ENCODE results near the gene NXT2. TPM values are rescaled to one million over a fixed set of nuclear protein-coding genes. Genes with fewer than 3 reads are reported as not detected.
A peak's percentile ranks its signal among the peaks of the same experiment; 100 is the strongest.

Gene NXT2
- total and polyA plus RNA-seq, 10 of the 15 experiments (the other 5 are each of a cell fraction or from before 2014, with no cell fraction given): 10.8 to 38.1 (median 21.2) TPM

DNA sequence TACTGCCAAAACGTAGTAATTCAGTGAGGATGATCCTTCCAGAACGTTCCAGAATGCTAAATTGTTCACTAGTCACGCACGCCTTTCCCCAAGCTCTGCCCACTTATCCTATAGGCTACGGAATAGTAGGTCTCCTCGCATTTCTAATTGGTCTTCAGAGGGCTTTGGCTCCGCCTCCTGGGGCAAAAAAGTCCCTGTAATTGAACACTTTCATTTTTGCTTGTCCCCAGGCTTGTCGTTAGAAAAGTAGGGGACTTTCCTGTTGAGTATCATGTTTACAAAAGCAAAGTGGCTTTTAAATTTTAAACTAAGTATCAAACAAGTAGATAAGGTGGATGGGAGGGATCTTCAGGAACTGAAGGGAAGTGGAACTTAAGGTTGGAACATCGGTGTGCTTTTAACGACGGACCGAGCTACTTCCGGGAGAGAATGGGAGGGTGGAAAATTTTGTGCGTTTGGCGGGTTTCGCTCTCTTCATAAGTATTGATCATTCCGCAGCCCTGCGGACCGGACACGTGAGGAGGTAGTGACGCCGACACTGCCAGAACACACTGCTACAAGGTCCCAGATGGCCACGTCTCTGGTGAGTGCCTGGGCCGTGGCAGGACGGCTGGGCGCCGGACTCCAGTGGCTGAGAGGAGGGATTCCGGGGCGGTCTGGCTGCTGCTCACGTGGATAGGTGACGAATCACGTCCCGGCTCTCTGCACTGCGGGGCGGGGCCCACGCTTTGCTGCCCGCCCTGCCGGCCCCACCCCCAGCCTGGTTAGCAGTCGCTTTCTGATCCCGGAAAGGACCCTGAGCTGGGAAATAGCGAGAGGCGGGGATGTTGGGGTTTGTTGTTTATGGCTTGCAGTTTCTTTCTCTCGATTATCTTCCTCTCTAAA, at the start of gene NXT2 (continued):
- TF ChIP-seq E2F4 (IDR thresholded peaks at IDR 0.05; ENCODE audit: low read depth, low read length) (no peak), NRF1 (conservative IDR thresholded peaks at IDR 0.05; ENCODE audit: low read depth, low read length) (no peak), EP300 (IDR thresholded peaks at IDR 0.05; ENCODE audit: borderline replicate concordance in 1 of 2, control insufficient read depth in 1 of 2, low read depth in 2 of 2, low read length in 2 of 2) (no peak; a peak in 1 of 4 replicates), CEBPB (IDR thresholded peaks at IDR 0.05; ENCODE audit: borderline replicate concordance in 1 of 2, low read depth in 2 of 2, low read length in 2 of 2) (no peak), POLR2AphosphoS2 (IDR thresholded peaks at IDR 0.05; ENCODE audit: low read depth, low read length) (peak; percentile 63; the same call in 1 of the 2 replicates), ZNF622 (IDR thresholded peaks at IDR 0.05) (no peak), RAD51 (IDR thresholded peaks at IDR 0.05) (peak; percentile 36; the same call in 1 of the 2 replicates), EGR1 (IDR thresholded peaks at IDR 0.05; ENCODE audit: borderline replicate concordance in 1 of 2, low read depth in 2 of 2, low read length in 2 of 2) (no peak), PAX8 (IDR thresholded peaks at IDR 0.05) (no peak), HDGF (IDR thresholded peaks at IDR 0.05) (no peak), NR2C1 (IDR thresholded peaks at IDR 0.05) (0 out of 2 replicates have a peak, but pooled peaks have one; percentile 19), NR2F1 (conservative IDR thresholded peaks at IDR 0.05) (no peak), ZNF217 (IDR thresholded peaks at IDR 0.05) (no peak; the same call in 1 of the 2 replicates), GATAD2B (conservative IDR thresholded peaks at IDR 0.05; ENCODE audit: low read depth) (0 out of 2 replicates have a peak, but pooled peaks have one; percentile 29), ZSCAN29 (IDR thresholded peaks at IDR 0.05) (no peak), IRF5 (IDR thresholded peaks at IDR 0.05; ENCODE audit: borderline replicate concordance) (no peak), EZH2 (IDR thresholded peaks at IDR 0.05; ENCODE audit: borderline replicate concordance, control insufficient read depth, low read depth, low read length) (no peak), RB1 (IDR thresholded peaks at IDR 0.05; ENCODE audit: borderline replicate concordance) (peak; percentile 79; the same call in 1 of the 2 replicates), HDAC2 (IDR thresholded peaks at IDR 0.05) (no peak), MEF2A (IDR thresholded peaks at IDR 0.05; ENCODE audit: insufficient read depth, low read depth, low read length) (no peak), YBX1 (IDR thresholded peaks at IDR 0.05) (no peak), TCF7 (IDR thresholded peaks at IDR 0.05; ENCODE audit: borderline replicate concordance) (no peak), RELA (IDR thresholded peaks at IDR 0.05; ENCODE audit: borderline replicate concordance, partially characterized antibody) (no peak), CBX3 (IDR thresholded peaks at IDR 0.05; ENCODE audit: borderline replicate concordance, low read depth) (no peak)
- TF ChIP-seq, protein P1, sequence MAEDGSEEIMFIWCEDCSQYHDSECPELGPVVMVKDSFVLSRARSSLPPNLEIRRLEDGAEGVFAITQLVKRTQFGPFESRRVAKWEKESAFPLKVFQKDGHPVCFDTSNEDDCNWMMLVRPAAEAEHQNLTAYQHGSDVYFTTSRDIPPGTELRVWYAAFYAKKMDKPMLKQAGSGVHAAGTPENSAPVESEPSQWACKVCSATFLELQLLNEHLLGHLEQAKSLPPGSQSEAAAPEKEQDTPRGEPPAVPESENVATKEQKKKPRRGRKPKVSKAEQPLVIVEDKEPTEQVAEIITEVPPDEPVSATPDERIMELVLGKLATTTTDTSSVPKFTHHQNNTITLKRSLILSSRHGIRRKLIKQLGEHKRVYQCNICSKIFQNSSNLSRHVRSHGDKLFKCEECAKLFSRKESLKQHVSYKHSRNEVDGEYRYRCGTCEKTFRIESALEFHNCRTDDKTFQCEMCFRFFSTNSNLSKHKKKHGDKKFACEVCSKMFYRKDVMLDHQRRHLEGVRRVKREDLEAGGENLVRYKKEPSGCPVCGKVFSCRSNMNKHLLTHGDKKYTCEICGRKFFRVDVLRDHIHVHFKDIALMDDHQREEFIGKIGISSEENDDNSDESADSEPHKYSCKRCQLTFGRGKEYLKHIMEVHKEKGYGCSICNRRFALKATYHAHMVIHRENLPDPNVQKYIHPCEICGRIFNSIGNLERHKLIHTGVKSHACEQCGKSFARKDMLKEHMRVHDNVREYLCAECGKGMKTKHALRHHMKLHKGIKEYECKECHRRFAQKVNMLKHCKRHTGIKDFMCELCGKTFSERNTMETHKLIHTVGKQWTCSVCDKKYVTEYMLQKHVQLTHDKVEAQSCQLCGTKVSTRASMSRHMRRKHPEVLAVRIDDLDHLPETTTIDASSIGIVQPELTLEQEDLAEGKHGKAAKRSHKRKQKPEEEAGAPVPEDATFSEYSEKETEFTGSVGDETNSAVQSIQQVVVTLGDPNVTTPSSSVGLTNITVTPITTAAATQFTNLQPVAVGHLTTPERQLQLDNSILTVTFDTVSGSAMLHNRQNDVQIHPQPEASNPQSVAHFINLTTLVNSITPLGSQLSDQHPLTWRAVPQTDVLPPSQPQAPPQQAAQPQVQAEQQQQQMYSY (CRISPR knock-in tag; IDR thresholded peaks at IDR 0.05): no peak

Data from GM12878 (cell line).